ENCODE results near the gene CCDC50.

The CCDC50 gene

GRCh38 chr3:191338177-191338488 lies 8.9 kb downstream of the CCDC50 start:
- Histone ChIP-seq H2AFZ (ENCODE audit: low read length, unreplicated experiment) (no peak overlapping the region), H3K27me3 (ENCODE audit: insufficient read depth, low read length) (no peaks in the 10 kb centered on the region), H3K27ac (ENCODE audit: low read depth, low read length) (peak overlapping the region; percentile 77), H3K4me1 (ENCODE audit: control insufficient read depth, insufficient read depth, low read length, unreplicated experiment) (peaks cover 83% of the 10 kb centered on the region), H3K4me3 (ENCODE audit: low read depth, low read length) (peak overlapping the region; percentile 42), H3K36me3 (ENCODE audit: insufficient read depth, low read length) (no peaks in the 10 kb centered on the region), H3K79me2 (ENCODE audit: control insufficient read depth, insufficient read depth, low read length, unreplicated experiment) (peaks cover 96% of the 10 kb centered on the region)

GRCh38 chr3:191339316-191339917 lies 10.2 kb downstream of the CCDC50 start:
- no peak overlapping the region for H3K4me3 ChIP-seq (ENCODE audit: low read depth, low read length)
- no peaks in the 10 kb centered on the region for H3K36me3 ChIP-seq (ENCODE audit: insufficient read depth, low read length)
- H3K27ac ChIP-seq (ENCODE audit: low read depth, low read length): no peak overlapping the region
- peaks cover 82% of the 10 kb centered on the region for H3K4me1 ChIP-seq (ENCODE audit: control insufficient read depth, insufficient read depth, low read length, unreplicated experiment)
- no peak overlapping the region for H2AFZ ChIP-seq (ENCODE audit: low read length, unreplicated experiment)
- peaks cover 97% of the 10 kb centered on the region for H3K79me2 ChIP-seq (ENCODE audit: control insufficient read depth, insufficient read depth, low read length, unreplicated experiment)
- no peaks in the 10 kb centered on the region for H3K27me3 ChIP-seq (ENCODE audit: insufficient read depth, low read length)

- Histone ChIP-seq H3K27ac (ENCODE audit: low read depth, low read length) (no peak overlapping the region), H3K4me1 (ENCODE audit: control insufficient read depth, insufficient read depth, low read length, unreplicated experiment) (peaks cover 73% of the 10 kb centered on the region), H3K79me2 (ENCODE audit: control insufficient read depth, insufficient read depth, low read length, unreplicated experiment) (peaks cover 97% of the 10 kb centered on the region), H3K4me3 (ENCODE audit: low read depth, low read length) (no peak overlapping the region), H3K27me3 (ENCODE audit: insufficient read depth, low read length) (no peaks in the 10 kb centered on the region), H2AFZ (ENCODE audit: low read length, unreplicated experiment) (no peak overlapping the region), H3K36me3 (ENCODE audit: insufficient read depth, low read length) (no peaks in the 10 kb centered on the region)
Observed at GRCh38 chr3:191340351-191340750, 11.2 kb downstream of the CCDC50 start.

- H3K27me3 ChIP-seq (ENCODE audit: insufficient read depth, low read length): no peaks in the 10 kb centered on the region
- peaks cover 97% of the 10 kb centered on the region for H3K79me2 ChIP-seq (ENCODE audit: control insufficient read depth, insufficient read depth, low read length, unreplicated experiment)
- no peaks in the 10 kb centered on the region for H3K36me3 ChIP-seq (ENCODE audit: insufficient read depth, low read length)
- H2AFZ ChIP-seq (ENCODE audit: low read length, unreplicated experiment): no peak overlapping the region
- peaks cover 69% of the 10 kb centered on the region for H3K4me1 ChIP-seq (ENCODE audit: control insufficient read depth, insufficient read depth, low read length, unreplicated experiment)
- H3K27ac ChIP-seq (ENCODE audit: low read depth, low read length): no peak overlapping the region
- no peak overlapping the region for H3K4me3 ChIP-seq (ENCODE audit: low read depth, low read length)
Observed at GRCh38 chr3:191340966-191341365, 11.8 kb downstream of the CCDC50 start.

- H2AFZ ChIP-seq (ENCODE audit: low read length, unreplicated experiment): no peak overlapping the region
- H3K36me3 ChIP-seq (ENCODE audit: insufficient read depth, low read length): no peaks in the 10 kb centered on the region
- H3K4me3 ChIP-seq (ENCODE audit: low read depth, low read length): no peak overlapping the region
- peaks cover 60% of the 10 kb centered on the region for H3K4me1 ChIP-seq (ENCODE audit: control insufficient read depth, insufficient read depth, low read length, unreplicated experiment)
- no peaks in the 10 kb centered on the region for H3K27me3 ChIP-seq (ENCODE audit: insufficient read depth, low read length)
- no peak overlapping the region for H3K27ac ChIP-seq (ENCODE audit: low read depth, low read length)
- H3K79me2 ChIP-seq (ENCODE audit: control insufficient read depth, insufficient read depth, low read length, unreplicated experiment): peaks cover 96% of the 10 kb centered on the region
Observed at GRCh38 chr3:191342006-191342405, 12.8 kb downstream of the CCDC50 start.

- Histone ChIP-seq H3K4me1 (ENCODE audit: control insufficient read depth, insufficient read depth, low read length, unreplicated experiment) (peaks cover 57% of the 10 kb centered on the region), H3K36me3 (ENCODE audit: insufficient read depth, low read length) (no peaks in the 10 kb centered on the region), H3K4me3 (ENCODE audit: low read depth, low read length) (no peak overlapping the region), H3K27me3 (ENCODE audit: insufficient read depth, low read length) (no peaks in the 10 kb centered on the region), H3K27ac (ENCODE audit: low read depth, low read length) (no peak overlapping the region), H3K79me2 (ENCODE audit: control insufficient read depth, insufficient read depth, low read length, unreplicated experiment) (peaks cover 96% of the 10 kb centered on the region), H2AFZ (ENCODE audit: low read length, unreplicated experiment) (no peak overlapping the region)
Observed at GRCh38 chr3:191342411-191342810, 13.2 kb downstream of the CCDC50 start.

GRCh38 chr3:191343115-191343514 lies 13.9 kb downstream of the CCDC50 start:
- peaks cover 52% of the 10 kb centered on the region for H3K4me1 ChIP-seq (ENCODE audit: control insufficient read depth, insufficient read depth, low read length, unreplicated experiment)
- H2AFZ ChIP-seq (ENCODE audit: low read length, unreplicated experiment): no peak overlapping the region
- H3K27me3 ChIP-seq (ENCODE audit: insufficient read depth, low read length): no peaks in the 10 kb centered on the region
- H3K4me3 ChIP-seq (ENCODE audit: low read depth, low read length): no peak overlapping the region
- H3K27ac ChIP-seq (ENCODE audit: low read depth, low read length): peak overlapping the region; percentile 32; the same call in 1 of the 2 replicates
- H3K79me2 ChIP-seq (ENCODE audit: control insufficient read depth, insufficient read depth, low read length, unreplicated experiment): peaks cover 99% of the 10 kb centered on the region
- no peaks in the 10 kb centered on the region for H3K36me3 ChIP-seq (ENCODE audit: insufficient read depth, low read length)

- H3K27me3 ChIP-seq (ENCODE audit: insufficient read depth, low read length): no peaks in the 10 kb centered on the region
- no peak overlapping the region for H3K4me3 ChIP-seq (ENCODE audit: low read depth, low read length)
- peaks cover 45% of the 10 kb centered on the region for H3K4me1 ChIP-seq (ENCODE audit: control insufficient read depth, insufficient read depth, low read length, unreplicated experiment)
- H3K27ac ChIP-seq (ENCODE audit: low read depth, low read length): peak overlapping the region; percentile 32; the same call in 1 of the 2 replicates
- no peak overlapping the region for H2AFZ ChIP-seq (ENCODE audit: low read length, unreplicated experiment)
- no peaks in the 10 kb centered on the region for H3K36me3 ChIP-seq (ENCODE audit: insufficient read depth, low read length)
- H3K79me2 ChIP-seq (ENCODE audit: control insufficient read depth, insufficient read depth, low read length, unreplicated experiment): peaks cover 99% of the 10 kb centered on the region
Observed at GRCh38 chr3:191343913-191344312, 14.7 kb downstream of the CCDC50 start.

GRCh38 chr3:191345334-191345733 lies 16.1 kb downstream of the CCDC50 start:
- peaks cover 41% of the 10 kb centered on the region for H3K4me1 ChIP-seq (ENCODE audit: control insufficient read depth, insufficient read depth, low read length, unreplicated experiment)
- peaks cover 99% of the 10 kb centered on the region for H3K79me2 ChIP-seq (ENCODE audit: control insufficient read depth, insufficient read depth, low read length, unreplicated experiment)
- H3K27me3 ChIP-seq (ENCODE audit: insufficient read depth, low read length): no peaks in the 10 kb centered on the region
- no peak overlapping the region for H3K4me3 ChIP-seq (ENCODE audit: low read depth, low read length)
- H2AFZ ChIP-seq (ENCODE audit: low read length, unreplicated experiment): no peak overlapping the region
- H3K27ac ChIP-seq (ENCODE audit: low read depth, low read length): no peak overlapping the region
- H3K36me3 ChIP-seq (ENCODE audit: insufficient read depth, low read length): no peaks in the 10 kb centered on the region

- peaks cover 49% of the 10 kb centered on the region for H3K4me1 ChIP-seq (ENCODE audit: control insufficient read depth, insufficient read depth, low read length, unreplicated experiment)
- H3K4me3 ChIP-seq (ENCODE audit: low read depth, low read length): no peak overlapping the region
- no peaks in the 10 kb centered on the region for H3K36me3 ChIP-seq (ENCODE audit: insufficient read depth, low read length)
- H2AFZ ChIP-seq (ENCODE audit: low read length, unreplicated experiment): no peak overlapping the region
- H3K27ac ChIP-seq (ENCODE audit: low read depth, low read length): no peak overlapping the region
- H3K79me2 ChIP-seq (ENCODE audit: control insufficient read depth, insufficient read depth, low read length, unreplicated experiment): peaks cover 99% of the 10 kb centered on the region
- no peaks in the 10 kb centered on the region for H3K27me3 ChIP-seq (ENCODE audit: insufficient read depth, low read length)
Observed at GRCh38 chr3:191347228-191347627, 18.0 kb downstream of the CCDC50 start.

- H2AFZ ChIP-seq (ENCODE audit: low read length, unreplicated experiment): no peak overlapping the region
- H3K4me3 ChIP-seq (ENCODE audit: low read depth, low read length): no peak overlapping the region
- no peaks in the 10 kb centered on the region for H3K27me3 ChIP-seq (ENCODE audit: insufficient read depth, low read length)
- peaks cover 99% of the 10 kb centered on the region for H3K79me2 ChIP-seq (ENCODE audit: control insufficient read depth, insufficient read depth, low read length, unreplicated experiment)
- no peak overlapping the region for H3K27ac ChIP-seq (ENCODE audit: low read depth, low read length)
- H3K36me3 ChIP-seq (ENCODE audit: insufficient read depth, low read length): no peaks in the 10 kb centered on the region
- H3K4me1 ChIP-seq (ENCODE audit: control insufficient read depth, insufficient read depth, low read length, unreplicated experiment): peaks cover 41% of the 10 kb centered on the region
Observed at GRCh38 chr3:191348098-191348497, 18.9 kb downstream of the CCDC50 start.

All from ACC112 (cell line).